ENCODE data around the gene GTF3C1. TPM values are rescaled to one million over a fixed set of nuclear protein-coding genes. Genes with fewer than 3 reads are reported as not detected.
"Not testable (repeated sequence)": the region's sequence is repeated elsewhere in the genome, so short reads cannot be mapped to it uniquely, and the experiment has no call there.

Gene GTF3C1
- polyA plus RNA-seq, 1 donor: 41.4 TPM

- Histone ChIP-seq H3K27ac (ENCODE audit: low read length) (no peak overlapping the region), H3K27me3 (ENCODE audit: control insufficient read depth, insufficient read depth, low read length) (no peaks in the 10 kb centered on the region), H3K4me1 (ENCODE audit: control insufficient read depth, insufficient read depth, low read length) (no peaks in the 10 kb centered on the region), H3K36me3 (ENCODE audit: control insufficient read depth, insufficient read depth, low read length) (no peaks in the 10 kb centered on the region), H3K9me3 (ENCODE audit: control insufficient read depth, low read depth, low read length) (no peaks in the 10 kb centered on the region), H3K4me3 (ENCODE audit: low read length) (no peak overlapping the region)
- DNase-seq: no peak
- WGBS (ENCODE audit: insufficient coverage, low lambda C conversion rate): 80% methylated on average over 1 of the region's 9 CpGs
These were observed 112.6 kb downstream of the GTF3C1 start for GRCh38 chr16:27436921-27437650.

GRCh38 chr16:27436065-27436464 is 113.6 kb downstream of the GTF3C1 start:
- H3K9me3 ChIP-seq (ENCODE audit: control insufficient read depth, low read depth, low read length): no peaks in the 10 kb centered on the region
- H3K4me3 ChIP-seq (ENCODE audit: low read length): no peak overlapping the region
- DNase-seq: no peak
- no peaks in the 10 kb centered on the region for H3K36me3 ChIP-seq (ENCODE audit: control insufficient read depth, insufficient read depth, low read length)
- H3K4me1 ChIP-seq (ENCODE audit: control insufficient read depth, insufficient read depth, low read length): no peaks in the 10 kb centered on the region
- H3K27ac ChIP-seq (ENCODE audit: low read length): no peak overlapping the region
- H3K27me3 ChIP-seq (ENCODE audit: control insufficient read depth, insufficient read depth, low read length): no peaks in the 10 kb centered on the region
- WGBS (ENCODE audit: insufficient coverage, low lambda C conversion rate): no CpG with 5 or more reads among the region's 8 CpGs

GRCh38 chr16:27435146-27435545 is 114.6 kb downstream of the GTF3C1 start:
- not testable (repeated sequence) for H3K27me3 ChIP-seq (ENCODE audit: control insufficient read depth, insufficient read depth, low read length); DNase-seq; H3K9me3 ChIP-seq (ENCODE audit: control insufficient read depth, low read depth, low read length); H3K36me3 ChIP-seq (ENCODE audit: control insufficient read depth, insufficient read depth, low read length); H3K27ac ChIP-seq (ENCODE audit: low read length); H3K4me1 ChIP-seq (ENCODE audit: control insufficient read depth, insufficient read depth, low read length); H3K4me3 ChIP-seq (ENCODE audit: low read length)
- WGBS (ENCODE audit: insufficient coverage, low lambda C conversion rate): no CpG with 5 or more reads among the region's 5 CpGs

GRCh38 chr16:27434141-27435051 is 115.3 kb downstream of the GTF3C1 start:
- H3K4me3 ChIP-seq (ENCODE audit: low read length): no peak overlapping the region
- no peaks in the 10 kb centered on the region for H3K9me3 ChIP-seq (ENCODE audit: control insufficient read depth, low read depth, low read length)
- no peak overlapping the region for H3K27ac ChIP-seq (ENCODE audit: low read length)
- DNase-seq: no peak
- H3K4me1 ChIP-seq (ENCODE audit: control insufficient read depth, insufficient read depth, low read length): no peaks in the 10 kb centered on the region
- H3K36me3 ChIP-seq (ENCODE audit: control insufficient read depth, insufficient read depth, low read length): no peaks in the 10 kb centered on the region
- no CpG with 5 or more reads among the region's 16 CpGs for WGBS (ENCODE audit: insufficient coverage, low lambda C conversion rate)
- H3K27me3 ChIP-seq (ENCODE audit: control insufficient read depth, insufficient read depth, low read length): no peaks in the 10 kb centered on the region

- no peak overlapping the region for H3K27ac ChIP-seq (ENCODE audit: low read length)
- H3K9me3 ChIP-seq (ENCODE audit: control insufficient read depth, low read depth, low read length): no peaks in the 10 kb centered on the region
- no CpG with 5 or more reads among the region's 8 CpGs for WGBS (ENCODE audit: insufficient coverage, low lambda C conversion rate)
- no peaks in the 10 kb centered on the region for H3K4me1 ChIP-seq (ENCODE audit: control insufficient read depth, insufficient read depth, low read length)
- H3K4me3 ChIP-seq (ENCODE audit: low read length): no peak overlapping the region
- no peaks in the 10 kb centered on the region for H3K36me3 ChIP-seq (ENCODE audit: control insufficient read depth, insufficient read depth, low read length)
- H3K27me3 ChIP-seq (ENCODE audit: control insufficient read depth, insufficient read depth, low read length): no peaks in the 10 kb centered on the region
- no peak for DNase-seq
These were observed 116.1 kb downstream of the GTF3C1 start for GRCh38 chr16:27433636-27434035.

- H3K27ac ChIP-seq (ENCODE audit: low read length); H3K36me3 ChIP-seq (ENCODE audit: control insufficient read depth, insufficient read depth, low read length); H3K4me3 ChIP-seq (ENCODE audit: low read length); H3K9me3 ChIP-seq (ENCODE audit: control insufficient read depth, low read depth, low read length); H3K4me1 ChIP-seq (ENCODE audit: control insufficient read depth, insufficient read depth, low read length); H3K27me3 ChIP-seq (ENCODE audit: control insufficient read depth, insufficient read depth, low read length); DNase-seq: not testable (repeated sequence)
- 92% methylated on average over 2 of the region's 5 CpGs for WGBS (ENCODE audit: insufficient coverage, low lambda C conversion rate)
These were observed 116.5 kb downstream of the GTF3C1 start for GRCh38 chr16:27433191-27433590.

- DNase-seq: no peak
- H3K36me3 ChIP-seq (ENCODE audit: control insufficient read depth, insufficient read depth, low read length): no peaks in the 10 kb centered on the region
These were observed 117.2 kb downstream of the GTF3C1 start for GRCh38 chr16:27432558-27432957.

GRCh38 chr16:27431773-27432532 is 117.8 kb downstream of the GTF3C1 start:
- no peaks in the 10 kb centered on the region for H3K36me3 ChIP-seq (ENCODE audit: control insufficient read depth, insufficient read depth, low read length)
- WGBS (ENCODE audit: insufficient coverage, low lambda C conversion rate): no CpG with 5 or more reads among the region's 15 CpGs
- no peak overlapping the region for H3K4me3 ChIP-seq (ENCODE audit: low read length)
- DNase-seq: no peak
- no peaks in the 10 kb centered on the region for H3K27me3 ChIP-seq (ENCODE audit: control insufficient read depth, insufficient read depth, low read length)
- no peak overlapping the region for H3K27ac ChIP-seq (ENCODE audit: low read length)
- no peaks in the 10 kb centered on the region for H3K9me3 ChIP-seq (ENCODE audit: control insufficient read depth, low read depth, low read length)
- H3K4me1 ChIP-seq (ENCODE audit: control insufficient read depth, insufficient read depth, low read length): no peaks in the 10 kb centered on the region

More at GRCh38 chr16:27432558-27432957, 117.2 kb downstream of the GTF3C1 start:
- Histone ChIP-seq H3K9me3 (ENCODE audit: control insufficient read depth, low read depth, low read length) (no peaks in the 10 kb centered on the region), H3K27ac (ENCODE audit: low read length) (no peak overlapping the region), H3K27me3 (ENCODE audit: control insufficient read depth, insufficient read depth, low read length) (no peaks in the 10 kb centered on the region), H3K4me3 (ENCODE audit: low read length) (no peak overlapping the region), H3K4me1 (ENCODE audit: control insufficient read depth, insufficient read depth, low read length) (no peaks in the 10 kb centered on the region)
- no CpG with 5 or more reads among the region's 6 CpGs for WGBS (ENCODE audit: insufficient coverage, low lambda C conversion rate)

GRCh38 chr16:27430923-27431484 is 118.7 kb downstream of the GTF3C1 start:
- no peaks in the 10 kb centered on the region for H3K9me3 ChIP-seq (ENCODE audit: control insufficient read depth, low read depth, low read length)
- no peak overlapping the region for H3K4me3 ChIP-seq (ENCODE audit: low read length)
- DNase-seq: no peak
- no peaks in the 10 kb centered on the region for H3K27me3 ChIP-seq (ENCODE audit: control insufficient read depth, insufficient read depth, low read length)
- no peak overlapping the region for H3K27ac ChIP-seq (ENCODE audit: low read length)
- no peaks in the 10 kb centered on the region for H3K4me1 ChIP-seq (ENCODE audit: control insufficient read depth, insufficient read depth, low read length)
- WGBS (ENCODE audit: insufficient coverage, low lambda C conversion rate): no CpG with 5 or more reads among the region's 10 CpGs
- no peaks in the 10 kb centered on the region for H3K36me3 ChIP-seq (ENCODE audit: control insufficient read depth, insufficient read depth, low read length)

GRCh38 chr16:27430512-27430911 is 119.2 kb downstream of the GTF3C1 start:
- Histone ChIP-seq H3K9me3 (ENCODE audit: control insufficient read depth, low read depth, low read length) (no peaks in the 10 kb centered on the region), H3K4me3 (ENCODE audit: low read length) (no peak overlapping the region), H3K27ac (ENCODE audit: low read length) (no peak overlapping the region), H3K27me3 (ENCODE audit: control insufficient read depth, insufficient read depth, low read length) (no peaks in the 10 kb centered on the region), H3K36me3 (ENCODE audit: control insufficient read depth, insufficient read depth, low read length) (no peaks in the 10 kb centered on the region), H3K4me1 (ENCODE audit: control insufficient read depth, insufficient read depth, low read length) (no peaks in the 10 kb centered on the region)
- no peak for DNase-seq
- 80% methylated on average over 1 of the region's 7 CpGs for WGBS (ENCODE audit: insufficient coverage, low lambda C conversion rate)
